K562 (cell line): ENCODE measurements around the gene TTLL11. TPM values are rescaled to one million over a fixed set of nuclear protein-coding genes. Genes with fewer than 3 reads are reported as not detected.
A peak's percentile ranks its signal among the peaks of the same experiment; 100 is the strongest.

Experiments used
- ATAC-seq: fragments of 200-7000 bp; cut with Tn5 transposase; 3 replicates; pipeline ENCODE4 v1.9.1; 2020; ENCODE audit warnings: moderate library complexity
- BruUV-seq: library from RNA; stranded (reverse); fragments of 400-500 nt; replicated peaks from 2 replicates; lab custom pipeline; 2021; lab: Mats Ljungman, UMichigan
- CTCF ChIA-PET: fragments of 300-600 bp; formaldehyde crosslinking; extraction: SDS; loops from one replicate; lab custom pipeline; 2021; ENCODE audit warnings: low intra/inter-chr PET ratio; lab: Yijun Ruan, JAX
- POLR2A ChIA-PET: fragments of 300-600, 350-650 bp; sonication (Branson Sonifier 250); formaldehyde crosslinking; extraction: SDS; loops from one replicate; lab custom pipeline; 2021; ENCODE audit warnings: antibody characterized with exemption, inconsistent platforms; lab: Yijun Ruan, JAX
- DNase-seq, 4 experiments: peaks; one replicate each; pipeline versions ENCODE4 v3.0.0 to v3.0.0-alpha.2; 2011 to 2018; ENCODE audit warnings: low spot score in 3 of 4, mixed read lengths in 3 of 4; ENCODE audit errors: extremely low read depth in 1 of 4
- FAIRE-seq: peaks from 2 replicates; lab custom pipeline; 2011; peaks lifted over from hg19 to GRCh38; lab: Jason Lieb, UNC
- H2AFZ ChIP-seq: 2 replicates; pipeline ENCODE4 v1.6.0; 2011; ENCODE audit warnings: low read depth, low read length, control low read depth, inconsistent platforms
- H3K27ac ChIP-seq: fragments of 200-600 bp; 3 replicates; pipeline ENCODE4 v1.8.0; 2011; ENCODE audit warnings: low read depth, mild to moderate bottlenecking, control low read depth, inconsistent platforms, low read length, moderate library complexity, mixed read lengths; ENCODE audit errors: extremely low read depth
- H3K27me3 ChIP-seq, 2 experiments: fragments of 300-600 bp in 1 of 2; 2 replicates in 1 of 2; 3 replicates in 1 of 2; pipeline versions ENCODE4 v1.6.0 to v1.8.0; 2011; ENCODE audit warnings: inconsistent platforms in 2 of 2, low read length in 2 of 2, mild to moderate bottlenecking in 1 of 2, mixed read lengths in 1 of 2, moderate library complexity in 1 of 2; ENCODE audit not compliant: control insufficient read depth in 2 of 2, insufficient read depth in 2 of 2
- H3K36me3 ChIP-seq: fragments of 300-600 bp; 3 replicates; pipeline ENCODE4 v1.8.0; 2011; ENCODE audit warnings: mild to moderate bottlenecking, low read length, inconsistent platforms; ENCODE audit not compliant: control insufficient read depth, insufficient read depth
- H3K4me1 ChIP-seq, 2 experiments: fragments of 200-600 bp in 1 of 2; replicated peaks in 1 of 2; 2 replicates in 1 of 2; 3 replicates in 1 of 2; pipeline versions ENCODE4 v1.5.1 to v1.8.0; 2011; ENCODE audit warnings: inconsistent platforms in 2 of 2, low read length in 2 of 2, mild to moderate bottlenecking in 1 of 2, mixed read lengths in 1 of 2, moderate library complexity in 1 of 2; ENCODE audit not compliant: control insufficient read depth in 2 of 2, insufficient read depth in 2 of 2
- H3K4me2 ChIP-seq: 2 replicates; pipeline ENCODE4 v1.6.1; 2011; ENCODE audit warnings: low read length, control low read depth, inconsistent platforms, mixed read lengths; ENCODE audit not compliant: insufficient read depth
- H3K4me3 ChIP-seq: fragments of 200-600 bp; sonication (generic), shearing (Covaris generic); 2 replicates; pipeline ENCODE4 v1.5.1; 2016; ENCODE audit warnings: control low read depth, inconsistent platforms
- H3K79me2 ChIP-seq: fragments of 200-600 bp; 3 replicates; pipeline ENCODE4 v1.8.0; 2011; ENCODE audit warnings: low read length, inconsistent platforms; ENCODE audit not compliant: control insufficient read depth, insufficient read depth
- H3K9ac ChIP-seq, 2 experiments: 2 replicates each; pipeline versions ENCODE4 v1.6.0 to v1.6.1; 2011; ENCODE audit warnings: low read depth in 2 of 2, low read length in 2 of 2, control low read depth in 1 of 2, inconsistent platforms in 1 of 2, mild to moderate bottlenecking in 1 of 2, mixed read lengths in 1 of 2; ENCODE audit not compliant: insufficient read depth in 1 of 2
- H3K9me1 ChIP-seq: one replicate; pipeline ENCODE4 v1.6.0; 2011; ENCODE audit warnings: inconsistent platforms, mild to moderate bottlenecking, low read length, moderate library complexity; ENCODE audit not compliant: control insufficient read depth, insufficient read depth
- H3K9me3 ChIP-seq: replicated peaks from 2 replicates; pipeline ENCODE4 v1.5.1; 2011; ENCODE audit warnings: low read depth, low read length, inconsistent platforms; ENCODE audit not compliant: control insufficient read depth, insufficient read depth
- H4K20me1 ChIP-seq: replicated peaks from 2 replicates; pipeline ENCODE4 v1.6.1; 2011; ENCODE audit warnings: low read length, inconsistent platforms, mixed read lengths; ENCODE audit not compliant: control insufficient read depth, insufficient read depth
- FOXM1 ChIP-seq, 2 experiments: fragments of 450-650 bp in 1 of 2; sonication (generic) in 1 of 2; formaldehyde crosslinking in 1 of 2; IDR thresholded peaks; 2 replicates each; pipeline versions ENCODE4 v1.6.1 to v1.9.0; 2017 to 2022; ENCODE audit warnings: low read depth in 2 of 2, mild to moderate bottlenecking in 2 of 2, missing genetic modification reagents in 1 of 2, moderate library complexity in 1 of 2
- HDGF ChIP-seq: fragments of 450-650 bp; IDR thresholded peaks from 2 replicates; pipeline ENCODE4 v1.6.1; 2016
- KAT8 ChIP-seq: fragments of 450-650 bp; IDR thresholded peaks from 2 replicates; pipeline ENCODE4 v1.6.1; 2016; ENCODE audit warnings: low read depth, mild to moderate bottlenecking
- KDM2B ChIP-seq: fragments of 250-450 bp; sonication (Bioruptor Pico); IDR thresholded peaks from 2 replicates; pipeline ENCODE4 v1.8.0; 2021; ENCODE audit warnings: mild to moderate bottlenecking, moderate library complexity
- NFRKB ChIP-seq: fragments of 450-650 bp; IDR thresholded peaks from 2 replicates; pipeline ENCODE4 v1.6.1; 2016; ENCODE audit warnings: low read depth
- NR2F6 ChIP-seq: fragments of 450-650 bp; formaldehyde crosslinking; IDR thresholded peaks from 2 replicates; pipeline ENCODE4 v1.4.0; 2020; ENCODE audit warnings: mild to moderate bottlenecking
- PKNOX1 ChIP-seq: fragments of 450-650 bp; IDR thresholded peaks from 2 replicates; pipeline ENCODE4 v1.6.1; 2016
- POLR2A ChIP-seq: fragments of 450-650 bp; conservative IDR thresholded peaks from 2 replicates; pipeline ENCODE4 v1.6.1; 2016
- PURB ChIP-seq: sonication (generic); formaldehyde crosslinking; IDR thresholded peaks from 2 replicates; pipeline ENCODE4 v1.9.0; 2021; ENCODE audit warnings: low read depth, mild to moderate bottlenecking, missing genetic modification reagents
- SAFB2 ChIP-seq: fragments of 200-400 bp; formaldehyde crosslinking; IDR thresholded peaks from 2 replicates; pipeline ENCODE4 v1.6.1; 2018; ENCODE audit warnings: borderline replicate concordance, low read length, low read depth, moderate library complexity; ENCODE audit not compliant: severe bottlenecking
- SRSF1 ChIP-seq: fragments of 200-400 bp; formaldehyde crosslinking; IDR thresholded peaks from 2 replicates; pipeline ENCODE4 v1.6.1; 2017; ENCODE audit warnings: mild to moderate bottlenecking, low read depth, low read length, moderate library complexity
- ZC3H4 ChIP-seq: sonication (generic); formaldehyde crosslinking; IDR thresholded peaks from 2 replicates; pipeline ENCODE4 v1.9.0; 2021; ENCODE audit warnings: missing genetic modification reagents, borderline replicate concordance
- ZFPM2 ChIP-seq: fragments of 250-450 bp; sonication (Bioruptor Pico); IDR thresholded peaks from 2 replicates; pipeline ENCODE4 v1.5.1; 2022; ENCODE audit warnings: mild to moderate bottlenecking
- ZNF274 ChIP-seq: IDR thresholded peaks from 2 replicates; pipeline ENCODE4 v1.6.1; 2011; ENCODE audit warnings: low read depth, mild to moderate bottlenecking, low read length, moderate library complexity, borderline replicate concordance
- ZNF316 ChIP-seq: fragments of 450-650 bp; IDR thresholded peaks from 2 replicates; pipeline ENCODE4 v1.6.1; 2016
- ZNF408 ChIP-seq: fragments of 250-450 bp; sonication (Bioruptor Pico); IDR thresholded peaks from 2 replicates; pipeline ENCODE4 v1.4.0; 2020; ENCODE audit warnings: low read depth, mild to moderate bottlenecking, moderate library complexity
- ZNF444 ChIP-seq: fragments of 250-450 bp; sonication (Bioruptor Pico); IDR thresholded peaks from 2 replicates; pipeline ENCODE4 v1.4.0; 2020; ENCODE audit warnings: mild to moderate bottlenecking, moderate library complexity
- WGBS: fragments of 100-300 bp; shearing (Covaris generic); methylation state at CpG from one replicate; pipeline ENCODE4 v1.1.6; 2016; ENCODE audit warnings: low coverage, mixed read lengths; ENCODE audit not compliant: insufficient coverage; ENCODE audit errors: missing lambda C conversion rate; 5-methylcytosine and 5-hydroxymethylcytosine counted together
- in situ Hi-C: fragments of 300-500 bp; cut with MboI; formaldehyde crosslinking; loops from 4 replicates; pipeline ENCODE4 v1.15.0; 2018; ENCODE audit warnings: inconsistent platforms, mixed read lengths
- intact Hi-C: fragments of 100-400 bp; cut with micrococcal nuclease; formaldehyde crosslinking; loops from 2 replicates; pipeline ENCODE4 v1.14.2; 2022
- polyA plus RNA-seq, 8 experiments: library from polyadenylated mRNA; depleted of rRNA in 4 of 8; stranded (reverse) in 5 of 8; unstranded in 3 of 8; fragments of >200 nt; fragmentation: Nextera tagmentation in 2 of 8; fragmentation: Illumina TruSeq in 1 of 8; extraction: Ambion mirVana in 2 of 8; extraction: Trizol in 1 of 8; gene quantifications; 2 replicates each; pipeline versions ENCODE4 v1.2.1 to v1.2.3, GENCODE V29; 2011 to 2014; ENCODE audit warnings: inconsistent platforms in 1 of 8, missing spikeins in 1 of 8
- total RNA-seq, 7 experiments: library from RNA; depleted of rRNA in 6 of 7; stranded (reverse); fragments of >200 nt in 6 of 7; fragmentation: Illumina TruSeq in 2 of 7; extraction: Trizol in 2 of 7; gene quantifications; 2 replicates each; pipeline versions ENCODE4 v1.2.1 to v1.2.3, GENCODE V29; 2011 to 2021; ENCODE audit warnings: low replicate concordance in 1 of 7
- TF ChIP-seq, protein P1 (sequence below), 2 experiments: fragments of 250-450 bp in 1 of 2; fragments of 450-650 bp in 1 of 2; sonication (Bioruptor Pico) in 1 of 2; IDR thresholded peaks; 2 replicates each; pipeline versions ENCODE4 v1.6.1 to v1.8.0; 2016 to 2021; ENCODE audit warnings: mild to moderate bottlenecking in 2 of 2, moderate library complexity in 2 of 2, missing compliant biosample characterization in 1 of 2, missing genetic modification characterization in 1 of 2

TTLL11 gene
- total and polyA plus RNA-seq, 9 of the 15 experiments (the other 6 are each of a cell fraction or from before 2014, with no cell fraction given) = 0.83 to 4.4 (median 2.7) TPM

DNA sequence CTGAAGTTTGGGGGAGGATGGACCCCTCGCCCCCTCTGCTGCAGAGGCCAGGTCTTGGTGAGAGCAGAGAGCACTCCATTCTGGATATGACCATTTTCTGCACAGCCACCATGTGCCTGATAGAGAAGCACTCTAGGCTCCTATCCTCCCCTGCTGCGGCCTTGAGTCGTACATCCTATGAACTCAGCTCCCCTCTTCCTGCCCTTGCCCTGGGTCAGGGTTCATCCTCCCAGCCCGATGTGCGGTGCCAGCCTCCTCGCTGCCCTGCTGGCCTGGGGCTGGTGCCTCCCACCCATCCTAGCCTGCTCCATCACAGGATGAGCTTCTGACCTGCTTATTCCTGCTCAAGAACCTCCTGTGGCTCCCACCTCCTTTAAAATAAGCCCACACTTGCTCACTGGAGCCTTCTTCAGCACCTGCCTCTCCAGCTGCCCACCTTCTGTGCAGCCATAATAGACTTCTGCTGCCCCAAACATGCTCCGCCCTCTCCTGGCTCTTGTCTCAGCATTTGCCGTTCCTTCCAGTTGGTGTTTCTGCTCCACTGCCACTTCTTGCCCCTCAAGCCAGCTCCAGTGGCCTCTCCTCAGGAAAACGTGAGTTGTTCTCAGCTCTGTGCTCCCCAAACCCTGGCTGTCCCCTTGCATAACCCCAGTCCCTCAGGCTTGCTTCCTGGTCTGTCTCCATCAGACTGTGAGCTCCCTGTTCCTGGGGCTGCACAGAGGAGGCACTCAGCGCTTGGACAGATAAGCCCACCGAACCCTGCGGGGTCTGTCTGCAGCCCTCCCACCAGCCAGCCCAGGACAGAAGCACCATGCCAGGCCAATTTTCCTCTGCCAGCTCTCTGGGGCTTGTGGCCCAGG, 22.3 kb upstream of the TTLL11 start:
- Histone ChIP-seq H3K4me3 (no peak overlapping the region), H3K4me2 (no peak overlapping the region), H3K4me1 (no peaks in the 10 kb centered on the region), H3K9ac (0 out of 4 replicates have a peak overlapping the region, but pooled peaks of 1 of the 2 experiments have one; percentile 50), H3K79me2 (no peaks in the 10 kb centered on the region), H3K9me1 (no peaks in the 10 kb centered on the region), H2AFZ (no peak overlapping the region), H4K20me1 (no peaks in the 10 kb centered on the region), H3K27me3 (peaks cover 0 to 25% of the 10 kb centered on the region in 2 experiments; a peak in 3 of 5 replicates), H3K9me3 (no peaks in the 10 kb centered on the region; the same call in 1 of the 2 replicates), H3K36me3 (no peaks in the 10 kb centered on the region), H3K27ac (no peak overlapping the region)
- BruUV-seq = no TSS peak
- ChIA-PET CTCF (no interaction called here), POLR2A (interaction anchor here (0.7 to 2.2 kb wide), 2 partner anchors 17 to 1356 kb away, joined by 3 to 8 read pairs; no protein-coding TSS in a partner anchor)
- ATAC-seq (no peak), DNase-seq (no peak), FAIRE-seq (no peak)
- WGBS = 0% methylated on average over 12 of the region's 12 CpGs
- in situ Hi-C loops = no loop called here
- intact Hi-C loops = no loop called here
- TF ChIP-seq KDM2B = no peak
- TF ChIP-seq HDGF = no peak
- TF ChIP-seq PURB (CRISPR knock-in tag) = no peak
- no peak for TF ChIP-seq NR2F6 (CRISPR knock-in tag)
- no peak for TF ChIP-seq ZNF408
- no peak for TF ChIP-seq NFRKB
- no peak for TF ChIP-seq ZNF316
- TF ChIP-seq POLR2A = no peak
- no peak for TF ChIP-seq ZNF444 (CRISPR knock-in tag)
- no peak for TF ChIP-seq ZC3H4 (CRISPR knock-in tag)
- TF ChIP-seq KAT8 = no peak
- no peak for TF ChIP-seq PKNOX1
- TF ChIP-seq FOXM1 (IDR thresholded peaks at IDR 0.05; ENCODE audit: low read depth) = no peak
- no peak for TF ChIP-seq FOXM1 (CRISPR knock-in tag; IDR thresholded peaks at IDR 0.05; ENCODE audit: low read depth)
- TF ChIP-seq, protein P1, sequence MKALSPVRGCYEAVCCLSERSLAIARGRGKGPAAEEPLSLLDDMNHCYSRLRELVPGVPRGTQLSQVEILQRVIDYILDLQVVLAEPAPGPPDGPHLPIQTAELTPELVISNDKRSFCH (CRISPR knock-in tag; IDR thresholded peaks at IDR 0.05) = no peak
- TF ChIP-seq, protein P1 (tag; IDR thresholded peaks at IDR 0.05) = no peak
- no peak for TF ChIP-seq ZNF274
- no peak for TF ChIP-seq SRSF1
- no peak for TF ChIP-seq SAFB2
- no peak for TF ChIP-seq ZFPM2 (CRISPR knock-in tag)
